NCI-H526 treated with DMSO at 0.1 percent for 48 hours (cell line): Measurements from ENCODE around the gene TMED6.

Source experiments
- DNase-seq: peaks from one replicate; lab custom pipeline; 2025; lab: John Stamatoyannopoulos, UW

Gene TMED6

DNA sequence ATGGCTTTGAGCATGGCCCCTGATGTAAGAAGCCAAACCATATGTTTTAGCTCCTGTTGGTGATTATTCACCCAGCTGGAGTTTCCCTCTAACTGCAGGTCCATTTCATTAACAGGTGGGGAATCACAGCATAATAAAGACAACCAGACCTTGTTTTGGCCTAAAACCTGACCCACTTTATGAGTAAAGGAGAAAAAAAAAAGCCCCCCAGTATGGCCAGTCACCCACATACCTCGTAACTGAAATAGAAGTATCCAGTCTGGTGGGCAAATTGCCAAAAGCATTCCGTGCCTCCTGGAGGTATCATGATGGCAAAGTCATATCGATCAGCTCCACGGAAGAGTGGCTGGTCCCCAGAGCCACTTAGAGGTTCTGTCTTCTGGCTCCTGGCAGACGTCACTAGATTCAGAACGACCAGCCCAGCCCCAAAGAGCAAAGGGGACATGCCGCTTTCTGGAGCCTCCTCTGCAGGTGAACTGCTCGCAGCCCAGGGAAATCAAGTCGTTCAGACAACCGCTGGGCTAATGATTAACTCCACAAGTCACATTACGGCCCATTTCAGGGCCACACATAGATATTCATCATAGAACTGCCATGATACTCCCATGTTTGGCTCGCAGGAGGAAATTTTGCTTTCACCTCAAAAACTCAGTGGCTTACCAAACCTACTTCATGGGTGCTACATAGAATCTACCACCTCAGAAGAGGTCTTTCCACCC lies at the start of gene TMED6:
TSS of gene TMED6 (minus strand) at position 478 of the 719 bp plus-strand sequence. CDS start at position 445, 33 bp downstream.
- peak; percentile 50 for DNase-seq

DNA sequence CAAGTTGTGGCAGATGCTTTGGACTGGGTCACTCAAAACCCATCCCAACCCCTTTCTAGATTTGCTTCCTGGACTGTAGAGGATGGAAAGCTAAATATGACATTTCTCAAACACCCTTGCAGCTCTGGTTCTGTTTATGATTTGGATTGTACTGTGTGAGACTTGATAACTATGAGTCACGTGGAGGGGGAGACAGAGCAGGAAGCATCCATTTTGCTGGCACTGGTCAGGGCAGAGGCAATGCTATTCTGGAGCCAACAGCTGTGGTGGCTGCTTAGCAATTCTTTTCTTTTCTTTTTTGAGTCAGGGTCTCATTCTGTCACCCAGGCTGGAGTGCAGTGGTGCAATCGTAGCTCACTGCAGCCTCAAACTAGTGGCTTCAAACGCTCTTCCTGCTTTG lies 47.8 kb upstream of the TMED6 start:
- no peak for DNase-seq

DNA sequence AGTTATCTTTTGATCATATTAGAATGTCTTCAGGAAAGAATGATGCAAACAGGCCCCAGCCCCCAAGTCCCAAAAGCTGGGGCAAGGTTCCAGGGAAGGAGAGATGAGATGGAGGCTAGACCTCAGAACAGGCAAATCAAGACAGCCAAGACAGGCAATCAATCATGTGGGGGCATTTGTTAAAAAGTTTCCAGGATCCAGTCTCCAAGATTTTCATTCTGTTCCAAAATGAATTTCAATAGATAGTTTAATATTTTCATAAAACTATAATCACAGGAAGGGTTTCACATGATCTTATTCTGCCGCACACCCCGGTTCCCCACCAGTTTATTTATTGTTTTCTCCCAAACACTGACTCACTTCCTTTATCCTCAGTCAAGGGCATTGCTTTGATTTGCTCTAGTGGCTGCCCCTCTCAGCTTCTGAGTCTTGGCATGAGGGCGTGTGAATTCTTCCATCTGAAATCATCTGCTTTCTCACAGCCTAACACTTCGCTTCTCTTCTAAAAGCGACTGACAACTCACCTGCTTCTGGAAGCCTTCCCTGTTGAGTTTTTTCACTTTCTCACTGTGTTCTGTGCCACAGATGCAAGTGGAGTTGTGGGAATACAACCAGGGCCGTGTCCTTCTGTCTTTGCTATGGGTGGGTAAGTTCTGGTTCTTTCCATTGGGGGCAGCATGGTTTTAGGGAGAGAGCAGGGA lies 46.4 kb upstream of the TMED6 start:
- DNase-seq, result no peak

DNA sequence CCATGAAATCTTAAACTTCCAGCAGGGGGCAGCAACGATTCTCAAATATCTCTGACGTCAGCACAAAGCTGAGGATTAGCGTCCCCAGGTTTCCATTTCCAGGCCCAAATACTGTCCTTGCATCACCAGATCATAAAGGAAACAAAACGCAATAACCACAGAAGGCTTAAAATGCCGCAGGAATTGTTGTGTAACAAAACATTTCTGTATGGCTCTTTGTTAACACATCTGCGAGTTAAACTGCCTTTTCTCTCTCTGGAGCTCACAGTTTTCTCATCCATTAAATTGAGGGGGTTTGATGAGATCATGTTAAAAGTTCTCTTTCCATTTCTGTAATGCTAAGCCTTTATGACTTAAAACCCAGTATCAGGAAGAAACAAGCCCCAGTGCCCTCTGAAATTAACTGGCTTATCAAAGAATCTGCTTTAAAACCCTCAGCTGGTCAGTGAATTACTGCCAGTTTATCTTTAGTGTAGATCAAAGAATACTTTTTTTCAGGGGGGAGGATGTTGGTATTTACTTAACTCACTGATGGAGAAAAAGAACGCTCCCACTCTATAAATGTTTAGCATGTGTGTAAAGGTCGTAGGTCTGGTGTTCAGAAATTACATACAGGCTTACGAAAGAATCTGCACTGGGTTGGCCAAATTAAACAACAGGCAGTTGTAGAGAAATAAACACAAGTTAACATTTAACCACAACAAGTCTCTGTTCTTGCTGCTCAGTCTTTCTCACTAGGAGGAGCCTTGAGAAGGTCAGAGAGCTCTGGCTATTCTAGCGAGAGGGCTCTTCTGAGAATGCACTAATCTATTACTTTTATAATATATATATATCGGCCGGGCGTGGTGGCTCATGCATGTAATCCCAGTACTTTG lies 44.8 kb upstream of the TMED6 start:
- DNase-seq, result peak; percentile 9

DNA sequence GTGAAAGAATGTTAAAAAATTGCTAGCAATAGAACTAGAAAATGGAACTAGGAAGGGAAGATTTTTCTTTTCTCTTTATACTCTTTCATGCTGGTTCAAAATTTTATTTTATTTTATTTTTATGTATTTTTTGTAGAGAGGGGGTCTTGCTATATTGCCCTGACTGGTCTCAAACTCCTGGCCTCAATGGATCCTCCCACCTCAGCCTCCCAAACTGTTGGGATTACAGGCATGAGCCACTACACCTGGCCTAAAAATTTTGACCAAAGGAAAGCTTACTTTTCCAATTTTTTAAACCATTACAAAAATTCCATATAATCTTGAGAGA lies 44.2 kb upstream of the TMED6 start:
- no peak for DNase-seq

DNA sequence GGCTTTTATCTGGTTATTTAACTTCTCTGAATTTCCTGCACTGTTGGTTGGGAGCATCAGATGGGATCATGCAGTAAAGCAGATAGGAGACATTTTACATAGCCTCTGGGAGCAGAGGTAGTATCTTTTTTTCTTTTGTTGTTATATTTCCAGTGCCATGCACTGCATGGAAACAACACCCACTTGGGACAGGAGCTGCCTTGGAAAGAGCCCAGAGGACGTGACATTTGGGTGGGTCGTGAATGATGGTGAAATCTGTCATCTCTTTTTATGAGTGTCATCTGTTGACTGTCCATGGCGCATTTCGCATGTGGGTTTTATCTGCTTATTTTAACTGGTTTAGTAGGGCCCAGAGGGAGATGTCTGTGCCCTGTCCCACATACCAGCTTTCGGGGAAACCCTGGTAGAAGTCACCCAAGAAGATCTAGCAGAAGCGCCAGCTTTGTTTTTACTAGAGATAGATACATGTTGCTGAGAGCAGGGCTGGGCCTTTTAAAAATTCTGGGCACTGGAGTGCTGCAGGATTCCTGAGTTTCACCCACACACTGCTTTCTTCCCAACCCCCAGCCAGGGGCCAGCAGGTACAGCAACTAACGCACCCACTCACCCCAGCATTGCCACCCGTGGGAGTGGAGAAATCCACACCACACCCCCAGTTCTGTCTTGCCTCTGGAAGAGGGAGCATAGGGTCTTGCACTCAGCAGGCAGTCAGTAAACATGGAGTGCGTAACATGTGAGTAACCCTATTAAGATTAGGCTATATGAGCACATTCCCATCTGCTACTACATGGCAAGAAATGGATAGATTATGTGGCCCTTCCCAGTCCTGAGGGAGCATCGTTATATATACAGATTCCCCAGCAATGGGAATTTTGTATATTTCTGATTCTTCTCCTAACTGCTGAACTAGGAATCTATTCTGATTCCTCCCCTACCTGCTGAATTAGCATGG lies 42.6 kb upstream of the TMED6 start:
- no peak for DNase-seq

DNA sequence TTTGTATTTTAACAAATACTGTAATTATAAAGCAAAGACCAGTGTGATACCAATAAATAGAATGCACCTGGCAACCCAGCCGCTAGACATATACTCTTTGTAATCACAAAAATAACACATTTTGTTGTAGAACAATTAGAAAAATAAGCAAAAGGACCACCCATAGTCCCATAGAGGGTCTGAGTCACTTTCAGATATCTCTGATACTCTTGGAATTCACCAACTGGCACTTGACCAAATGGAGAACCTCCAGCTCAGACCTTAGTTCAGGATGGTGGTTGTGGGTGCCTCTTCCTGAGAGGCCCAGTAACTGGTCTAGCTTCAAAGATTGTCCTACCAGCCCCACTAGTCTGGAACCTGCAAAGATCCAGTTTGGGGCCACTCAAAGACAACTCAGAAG lies 35.0 kb upstream of the TMED6 start:
- no peak for DNase-seq

DNA sequence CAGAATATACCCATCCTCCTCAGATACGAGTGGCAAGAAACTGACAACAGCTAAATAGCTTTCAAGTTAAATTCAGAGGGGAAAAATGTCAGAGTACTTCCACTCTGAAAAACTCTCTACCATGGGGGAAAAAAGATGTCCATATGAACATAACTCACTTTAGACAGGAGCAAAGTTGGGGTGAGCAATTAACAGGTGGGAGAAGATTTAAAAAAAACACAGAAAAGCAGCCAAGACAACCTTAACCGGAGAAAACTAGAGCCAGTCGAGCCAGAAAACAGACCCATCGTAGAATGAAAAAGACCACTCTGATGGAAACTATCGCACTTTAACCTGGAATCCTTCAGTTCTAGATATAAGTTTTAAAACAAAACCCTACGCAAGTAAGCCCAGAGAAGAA lies 33.4 kb upstream of the TMED6 start:
- no peak for DNase-seq

DNA sequence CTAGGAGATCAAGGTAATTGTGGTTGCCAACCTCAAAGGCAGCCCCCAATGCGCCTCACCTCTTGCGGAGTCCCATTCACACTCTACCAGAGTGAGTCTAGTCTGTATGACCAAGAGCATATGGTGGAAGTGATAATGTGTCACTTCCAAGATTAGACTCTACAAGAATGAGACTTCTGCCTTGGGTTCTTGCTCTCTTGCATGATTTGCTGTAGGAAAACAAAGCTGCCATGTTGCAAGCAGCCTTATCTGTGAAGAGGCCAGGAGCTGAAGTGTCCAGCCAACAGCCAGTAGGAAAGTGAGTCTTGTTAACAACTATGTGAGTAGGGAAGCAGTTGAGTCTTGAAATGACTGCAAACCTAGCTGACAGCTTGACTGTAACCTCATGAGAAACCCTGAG lies 30.8 kb upstream of the TMED6 start:
- DNase-seq, result no peak

DNA sequence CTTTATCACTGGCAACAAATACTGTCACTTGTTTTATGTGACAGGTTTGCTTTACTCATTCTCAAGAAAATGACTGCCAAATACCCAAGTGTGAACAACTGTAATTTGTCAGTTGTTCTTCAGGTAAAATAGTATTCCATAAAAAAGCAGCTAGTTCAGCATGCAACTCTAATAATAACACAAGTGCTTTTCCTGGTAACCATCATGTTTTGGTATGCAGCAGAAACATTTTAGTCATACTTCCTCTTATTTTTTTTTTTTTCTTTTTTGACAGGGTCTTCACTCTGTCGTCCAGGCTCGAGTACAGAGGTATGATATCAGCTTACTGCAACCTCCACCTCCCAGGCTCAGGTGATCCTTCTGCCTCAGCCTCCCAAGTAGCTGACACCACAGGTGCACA lies 29.6 kb upstream of the TMED6 start:
- DNase-seq, result no peak

DNA sequence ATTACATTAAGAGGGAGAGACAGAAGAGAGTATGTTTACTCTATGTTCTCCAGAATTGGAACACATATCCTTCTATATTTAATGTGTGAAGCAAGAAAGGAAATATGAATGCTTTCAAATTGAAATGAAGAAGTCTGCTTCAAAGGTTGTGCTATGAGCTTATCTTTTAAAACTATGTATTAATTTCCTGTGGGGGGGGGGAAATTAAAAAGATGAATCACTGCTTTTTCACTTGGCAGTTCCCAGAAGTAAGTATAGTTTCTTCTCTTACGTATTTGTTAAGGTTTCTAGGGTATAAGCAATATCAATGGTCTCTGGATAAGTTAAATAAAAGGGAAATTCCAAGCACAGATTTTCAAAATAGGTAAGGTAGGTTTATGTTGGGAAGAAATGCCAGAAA lies 27.2 kb upstream of the TMED6 start:
- DNase-seq, result no peak

DNA sequence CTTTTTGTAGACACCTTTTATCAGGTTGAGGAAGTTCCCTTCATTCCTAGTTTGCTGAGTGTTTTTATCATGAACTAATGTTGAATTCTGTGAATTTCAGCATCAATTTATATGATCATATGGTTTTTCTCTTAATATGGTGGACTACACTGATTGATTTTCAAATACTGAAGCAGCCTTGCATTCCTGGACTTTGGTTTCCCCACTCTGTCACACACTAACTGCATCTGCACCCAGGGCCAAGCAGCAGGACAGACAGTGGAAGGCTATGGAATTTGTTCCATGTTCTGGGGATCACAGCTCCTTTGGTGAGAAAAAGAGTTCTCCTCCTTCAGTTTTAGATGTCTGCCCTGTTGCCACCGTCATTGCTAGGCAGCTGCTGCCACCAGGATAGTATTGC lies 26.4 kb upstream of the TMED6 start:
- DNase-seq, result no peak

DNA sequence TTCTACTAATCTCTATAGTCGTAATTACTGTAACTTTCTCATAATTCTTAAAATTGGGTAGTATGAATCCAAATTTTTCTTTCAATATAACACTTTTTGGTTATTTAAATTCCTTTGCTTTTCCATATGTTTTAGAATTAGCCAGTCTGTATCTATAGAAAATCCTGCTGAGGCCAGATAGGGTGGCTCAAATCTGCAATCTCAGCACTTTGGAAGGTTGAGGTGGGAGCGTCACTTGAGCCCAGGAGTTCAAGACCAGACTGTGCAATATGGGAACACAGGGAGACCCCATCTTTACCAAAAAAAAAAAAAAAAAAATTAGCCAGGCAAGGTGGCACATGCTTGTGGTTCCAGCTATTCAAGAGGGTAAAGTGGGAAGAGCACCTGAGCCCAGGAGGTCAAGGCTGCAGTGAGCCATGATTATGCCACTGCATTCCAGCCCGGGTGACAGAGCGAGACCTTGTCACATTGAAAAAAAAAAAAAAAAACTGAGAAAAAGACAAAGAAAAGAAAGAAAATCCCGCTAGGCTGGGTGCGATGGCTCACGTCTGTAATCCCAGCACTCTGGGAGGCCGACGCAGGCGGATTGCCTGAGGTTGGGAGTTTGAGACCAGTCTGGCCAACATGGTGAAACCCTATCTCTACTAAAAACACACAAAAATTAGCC lies 24.9 kb upstream of the TMED6 start:
- no peak for DNase-seq

DNA sequence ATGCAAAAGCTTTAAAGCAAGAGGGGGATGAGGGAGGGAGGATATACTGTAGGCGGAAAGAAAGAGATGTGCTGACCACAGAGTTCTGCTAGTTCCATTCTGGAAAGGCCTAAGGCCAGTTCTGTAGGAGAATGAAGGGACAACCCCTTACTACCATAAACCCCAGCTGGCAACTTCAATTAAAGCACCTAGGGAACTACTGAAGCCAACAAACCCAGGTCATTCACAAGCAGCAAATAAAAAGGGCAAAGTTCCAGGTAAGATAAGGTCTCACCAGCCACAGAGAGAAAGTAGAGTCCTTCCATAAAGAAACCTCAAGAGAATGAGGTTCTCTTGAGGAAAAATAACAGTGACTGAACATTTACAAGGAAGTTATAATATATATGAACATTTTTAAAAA lies 21.4 kb upstream of the TMED6 start:
- no peak for DNase-seq

DNA sequence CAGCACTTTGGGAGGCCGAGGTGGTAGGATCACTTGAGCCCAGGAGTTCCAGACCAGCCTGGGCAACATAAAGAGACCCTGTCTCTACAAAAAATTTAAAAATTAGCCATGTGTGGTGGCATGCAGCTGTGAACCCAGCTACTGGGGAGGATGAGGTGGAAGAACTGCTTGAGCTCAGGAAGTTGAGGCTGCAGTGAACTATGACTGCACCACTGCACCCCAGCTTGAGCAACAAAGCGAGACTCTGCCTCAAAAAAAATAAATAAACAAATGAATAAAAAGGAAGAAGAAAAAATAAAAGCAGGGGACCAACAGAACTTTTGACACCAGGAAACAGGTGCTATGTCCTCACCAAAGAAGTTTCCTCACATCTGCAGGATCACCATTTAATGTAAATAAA lies 20.0 kb upstream of the TMED6 start:
- DNase-seq, result no peak

DNA sequence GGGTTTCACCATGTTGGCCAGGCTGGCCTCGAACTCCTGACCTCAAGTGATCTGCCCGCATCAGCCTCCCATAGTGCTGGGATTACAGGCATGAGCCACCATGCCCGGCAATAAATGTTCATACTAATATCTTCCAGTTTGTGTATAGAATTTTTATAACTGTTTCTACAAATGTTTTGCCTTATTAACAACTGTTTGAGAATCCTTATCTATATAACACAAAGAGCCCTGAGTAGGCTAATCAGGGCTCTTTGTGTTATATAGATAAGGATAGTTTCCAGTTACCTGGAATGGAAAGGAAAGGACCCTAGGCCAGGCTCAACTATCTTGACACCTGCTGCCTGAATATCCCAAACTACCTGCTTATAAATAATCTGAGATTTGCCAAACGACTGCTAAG lies 17.3 kb upstream of the TMED6 start:
- DNase-seq, result no peak

DNA sequence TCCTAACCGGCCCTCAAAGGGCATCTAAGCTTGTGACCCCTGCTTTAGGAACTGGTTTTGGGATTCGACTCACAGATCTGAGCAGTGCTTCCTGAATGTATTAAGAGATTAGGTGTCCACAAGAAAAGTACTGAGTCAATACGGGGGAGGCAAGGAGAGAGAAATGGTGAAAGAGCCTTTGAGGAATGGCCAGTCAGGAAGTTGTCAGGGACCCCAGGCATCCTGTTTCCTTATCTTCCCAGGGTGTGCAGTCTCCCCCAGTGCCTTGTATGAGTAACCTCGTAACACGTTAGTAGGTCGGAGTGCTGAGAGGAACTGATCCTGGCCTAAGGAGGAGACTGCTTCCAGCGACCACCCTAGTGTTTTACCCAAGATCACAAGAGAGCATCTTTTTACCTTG lies 16.4 kb upstream of the TMED6 start:
- DNase-seq, result no peak

DNA sequence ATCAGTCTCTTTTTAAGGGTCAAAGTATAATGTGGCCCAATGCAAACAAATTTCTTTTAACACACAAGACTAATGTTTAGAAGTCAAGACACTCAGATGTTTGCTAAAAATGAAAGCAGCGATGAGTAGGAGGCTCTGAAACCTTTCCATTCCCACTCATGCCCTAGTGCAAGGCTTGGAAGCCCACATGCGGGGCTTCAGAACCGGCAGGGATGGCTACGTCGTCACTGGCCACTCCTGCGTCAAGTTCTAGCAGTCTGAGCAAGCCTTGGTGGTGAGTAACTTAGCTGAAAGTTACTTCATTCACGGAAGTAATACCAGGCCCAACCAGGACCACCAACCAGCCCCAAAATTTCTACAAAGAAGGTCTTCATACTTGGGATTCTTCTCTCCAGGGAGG lies 14.8 kb upstream of the TMED6 start:
- DNase-seq, result no peak

DNA sequence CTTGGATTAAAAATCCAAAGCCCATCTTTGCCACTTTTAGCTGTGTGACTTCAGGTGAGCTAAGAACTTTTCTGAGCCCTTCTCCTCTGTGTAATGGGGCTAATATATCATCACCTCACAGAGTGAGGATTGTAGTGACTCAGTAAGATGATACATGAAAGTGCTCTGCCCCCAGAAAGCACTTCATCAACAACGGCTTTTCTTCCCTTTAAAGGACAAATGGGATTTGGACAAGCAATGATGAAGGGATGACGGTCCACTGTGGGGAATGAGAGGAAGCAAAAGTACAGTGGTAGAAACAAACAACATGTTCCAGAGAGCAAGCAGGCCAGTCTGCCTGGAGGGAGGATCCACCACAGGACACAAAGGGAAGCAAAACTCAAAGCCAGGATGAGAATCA lies 14.3 kb upstream of the TMED6 start:
- DNase-seq, result no peak

DNA sequence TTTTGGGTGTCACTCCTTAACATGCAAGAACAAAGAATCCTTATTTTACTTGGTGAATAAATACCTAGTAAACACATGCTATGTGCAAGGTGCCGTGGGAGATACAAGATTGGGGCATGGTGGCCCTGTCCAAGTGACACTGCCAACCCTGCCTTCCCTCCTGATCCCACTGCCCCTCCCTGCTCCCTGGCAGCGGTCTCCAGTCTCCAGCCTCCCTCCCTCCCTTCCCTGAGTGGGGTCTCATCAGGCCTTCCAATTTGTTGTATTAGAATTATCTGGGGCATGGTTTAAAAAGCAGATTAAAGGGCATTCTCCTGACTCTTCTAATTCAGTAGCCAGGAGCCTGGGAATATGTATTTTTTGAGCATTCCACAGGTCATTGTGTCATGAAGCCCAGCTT lies 12.5 kb upstream of the TMED6 start:
- no peak for DNase-seq

DNA sequence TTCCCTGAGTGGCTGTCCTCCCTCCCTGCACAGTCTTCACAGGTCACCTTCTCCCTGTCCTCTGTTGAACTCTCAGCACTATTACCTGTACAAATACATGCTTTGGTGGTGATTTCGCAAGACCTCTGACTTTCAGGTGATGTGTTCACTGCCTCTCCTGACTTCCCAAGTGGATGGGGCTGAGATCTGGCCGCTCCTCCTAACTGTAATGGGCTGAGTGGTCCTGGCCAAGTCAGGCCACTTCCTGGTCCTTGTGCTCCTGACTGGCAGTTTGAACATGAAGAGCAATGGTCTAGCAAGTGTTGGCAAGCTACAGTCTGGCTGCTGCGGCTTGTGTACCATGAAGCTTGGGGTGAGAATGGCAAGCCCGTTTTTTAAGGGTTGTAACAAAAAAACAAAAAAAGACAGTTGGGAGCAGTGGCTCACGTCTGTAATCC lies 11.7 kb upstream of the TMED6 start:
- DNase-seq, result no peak
